Mesenchymal stem cell (in vitro differentiated cells and primary cell): Measurements from ENCODE around the gene NAV2.

Experiments
- DNase-seq: peaks from one replicate; pipeline ENCODE4 v3.0.0-alpha.2; 2013
- H2AFZ ChIP-seq: one replicate; pipeline ENCODE4 v1.6.1; 2013; ENCODE audit warnings: low read depth, mild to moderate bottlenecking, control low read depth, inconsistent platforms, low read length, moderate library complexity
- H2AK5ac ChIP-seq: 2 replicates; pipeline ENCODE4 v1.6.1; 2013; ENCODE audit warnings: low read length, moderate library complexity, mild to moderate bottlenecking, inconsistent platforms; ENCODE audit not compliant: severe bottlenecking
- H2BK120ac ChIP-seq: one replicate; pipeline ENCODE4 v1.6.1; 2013; ENCODE audit warnings: low read depth, mild to moderate bottlenecking, inconsistent platforms, low read length, moderate library complexity
- H2BK12ac ChIP-seq, 2 experiments: one replicate each; pipeline ENCODE4 v1.6.1; 2013; ENCODE audit warnings: inconsistent platforms in 2 of 2, low read length in 2 of 2, mild to moderate bottlenecking in 2 of 2, moderate library complexity in 2 of 2, control low read depth in 1 of 2
- H2BK15ac ChIP-seq: one replicate; pipeline ENCODE4 v1.6.1; 2013; ENCODE audit warnings: mild to moderate bottlenecking, low read depth, inconsistent platforms; ENCODE audit not compliant: poor library complexity, severe bottlenecking
- H2BK5ac ChIP-seq: 2 replicates; pipeline ENCODE4 v1.6.1; 2013; ENCODE audit warnings: low read depth, mild to moderate bottlenecking, low read length, control low read depth, inconsistent platforms; ENCODE audit not compliant: poor library complexity, severe bottlenecking
- H3K14ac ChIP-seq, 2 experiments: one replicate each; pipeline ENCODE4 v1.6.1; 2013; ENCODE audit warnings: inconsistent platforms in 2 of 2, low read length in 2 of 2, control low read depth in 1 of 2, mild to moderate bottlenecking in 1 of 2, moderate library complexity in 1 of 2
- H3K18ac ChIP-seq, 2 experiments: one replicate each; pipeline ENCODE4 v1.6.1; 2013; ENCODE audit warnings: inconsistent platforms in 2 of 2, low read length in 2 of 2, control low read depth in 1 of 2, low read depth in 1 of 2, mild to moderate bottlenecking in 1 of 2
- H3K23ac ChIP-seq, 2 experiments: one replicate each; pipeline ENCODE4 v1.6.1; 2013; ENCODE audit warnings: inconsistent platforms in 2 of 2, low read length in 2 of 2, mild to moderate bottlenecking in 2 of 2, moderate library complexity in 2 of 2, control low read depth in 1 of 2
- H3K27ac ChIP-seq: 2 replicates; pipeline ENCODE4 v1.5.1; 2013; ENCODE audit warnings: mild to moderate bottlenecking, moderate library complexity, low read length, control low read depth, inconsistent platforms; ENCODE audit not compliant: poor library complexity, severe bottlenecking
- H3K27me3 ChIP-seq, 2 experiments: 2 replicates each; pipeline versions ENCODE4 v1.6.1 to v1.7.0; 2013; ENCODE audit warnings: low read length in 2 of 2, mild to moderate bottlenecking in 2 of 2, moderate library complexity in 2 of 2, control low read depth in 1 of 2, inconsistent platforms in 1 of 2; ENCODE audit not compliant: control insufficient read depth in 1 of 2, insufficient read depth in 1 of 2
- H3K36me3 ChIP-seq, 2 experiments: 2 replicates each; pipeline versions ENCODE4 v1.6.1 to v1.7.0; 2013; ENCODE audit warnings: low read length in 2 of 2, control low read depth in 1 of 2, inconsistent platforms in 1 of 2, low read depth in 1 of 2, mild to moderate bottlenecking in 1 of 2; ENCODE audit not compliant: insufficient read depth in 2 of 2, control insufficient read depth in 1 of 2
- H3K4ac ChIP-seq, 2 experiments: one replicate each; pipeline ENCODE4 v1.6.1; 2013; ENCODE audit warnings: inconsistent platforms in 2 of 2, low read length in 2 of 2, mild to moderate bottlenecking in 2 of 2, moderate library complexity in 2 of 2, control low read depth in 1 of 2, low read depth in 1 of 2
- H3K4me1 ChIP-seq: 2 replicates; pipeline ENCODE4 v1.6.1; 2013; ENCODE audit warnings: low read depth, low read length, control low read depth; ENCODE audit not compliant: control insufficient read depth, insufficient read depth
- H3K4me2 ChIP-seq: 2 replicates; pipeline ENCODE4 v1.6.1; 2013; ENCODE audit warnings: low read length, mild to moderate bottlenecking, inconsistent platforms; ENCODE audit not compliant: poor library complexity, severe bottlenecking
- H3K4me3 ChIP-seq, 2 experiments: 2 replicates each; pipeline versions ENCODE4 v1.5.1 to v1.7.0; 2013; ENCODE audit warnings: low read length in 2 of 2, mild to moderate bottlenecking in 2 of 2, control low read depth in 1 of 2, low read depth in 1 of 2; ENCODE audit not compliant: insufficient read depth in 1 of 2
- H3K79me1 ChIP-seq: replicated peaks from 2 replicates; pipeline ENCODE4 v1.6.1; 2013; ENCODE audit warnings: mild to moderate bottlenecking, control low read depth, low read length, inconsistent platforms; ENCODE audit not compliant: poor library complexity, severe bottlenecking
- H3K9ac ChIP-seq: 2 replicates; pipeline ENCODE4 v1.7.0; 2013; ENCODE audit warnings: mild to moderate bottlenecking, low read length, moderate library complexity
- H3K9me3 ChIP-seq: 2 replicates; pipeline ENCODE4 v1.7.0; 2013; ENCODE audit warnings: mild to moderate bottlenecking, low read length; ENCODE audit not compliant: control insufficient read depth
- H4K8ac ChIP-seq: one replicate; pipeline ENCODE4 v1.6.1; 2013; ENCODE audit warnings: inconsistent platforms, mild to moderate bottlenecking, low read length, moderate library complexity
- H4K91ac ChIP-seq: one replicate; pipeline ENCODE4 v1.6.1; 2013; ENCODE audit warnings: mild to moderate bottlenecking, low read length, inconsistent platforms
- WGBS: methylation state at CpG from one replicate; pipeline ENCODE4 v1.1.7; 2013; ENCODE audit warnings: mixed read lengths; 5-methylcytosine and 5-hydroxymethylcytosine counted together

Gene NAV2

GRCh38 chr11:19827399-19828135, 114.9 kb downstream of the NAV2 start:
- Histone ChIP-seq H3K9me3 (no peaks in the 10 kb centered on the region), H2BK120ac (no peak overlapping the region), H3K4ac (no peak overlapping the region), H3K79me1 (peaks cover 34% of the 10 kb centered on the region), H3K23ac (no peak overlapping the region), H3K18ac (no peak overlapping the region), H2BK15ac (peak overlapping the region; percentile 26), H4K8ac (no peak overlapping the region), H4K91ac (no peak overlapping the region), H2BK12ac (no peak overlapping the region), H3K14ac (no peak overlapping the region), H3K4me1 (peaks cover 6% of the 10 kb centered on the region), H3K4me3 (no peak overlapping the region), H3K4me2 (no peak overlapping the region), H2BK5ac (no peak overlapping the region), H3K36me3 (peaks cover 2 to 24% of the 10 kb centered on the region in 2 experiments), H2AK5ac (peak overlapping the region; percentile 74), H3K27me3 (no peaks in the 10 kb centered on the region), H3K27ac (no peak overlapping the region), H3K9ac (no peak overlapping the region), H2AFZ (no peak overlapping the region)
- no peak for DNase-seq
- WGBS: 77% methylated on average over 8 of the region's 12 CpGs

GRCh38 chr11:19828382-19829108, 115.9 kb downstream of the NAV2 start:
- WGBS: 92% methylated on average over 11 of the region's 12 CpGs
- H2BK5ac ChIP-seq: no peak overlapping the region
- no peak overlapping the region for H3K18ac ChIP-seq
- H3K27ac ChIP-seq: no peak overlapping the region
- no peak overlapping the region for H3K4me2 ChIP-seq
- no peak overlapping the region for H2BK120ac ChIP-seq
- H3K23ac ChIP-seq: no peak overlapping the region
- H3K9ac ChIP-seq: no peak overlapping the region
- H3K4me3 ChIP-seq: no peak overlapping the region
- H4K8ac ChIP-seq: no peak overlapping the region
- H3K4ac ChIP-seq: no peak overlapping the region
- no peaks in the 10 kb centered on the region for H3K27me3 ChIP-seq
- H3K9me3 ChIP-seq: peaks cover 6% of the 10 kb centered on the region
- H2AK5ac ChIP-seq: no peak overlapping the region
- H3K36me3 ChIP-seq: peaks cover 7 to 34% of the 10 kb centered on the region in 2 experiments
- DNase-seq: no peak
- no peak overlapping the region for H2BK15ac ChIP-seq
- H3K14ac ChIP-seq: no peak overlapping the region
- no peak overlapping the region for H4K91ac ChIP-seq
- no peak overlapping the region for H2AFZ ChIP-seq
- H3K79me1 ChIP-seq: peaks cover 35% of the 10 kb centered on the region
- H2BK12ac ChIP-seq: no peak overlapping the region
- peaks cover 6% of the 10 kb centered on the region for H3K4me1 ChIP-seq

GRCh38 chr11:19829109-19829837, 116.6 kb downstream of the NAV2 start:
- 44% methylated on average over 6 of the region's 7 CpGs for WGBS
- Histone ChIP-seq H3K18ac (no peak overlapping the region), H3K79me1 (peaks cover 32% of the 10 kb centered on the region), H3K9ac (no peak overlapping the region), H3K14ac (no peak overlapping the region), H3K4me3 (no peak overlapping the region), H4K8ac (no peak overlapping the region), H2BK12ac (no peak overlapping the region), H3K27ac (no peak overlapping the region), H3K27me3 (no peaks in the 10 kb centered on the region), H2BK120ac (no peak overlapping the region), H3K4me2 (no peak overlapping the region), H3K36me3 (peaks cover 9 to 41% of the 10 kb centered on the region in 2 experiments), H4K91ac (no peak overlapping the region), H3K4me1 (peaks cover 6% of the 10 kb centered on the region), H3K9me3 (peaks cover 11% of the 10 kb centered on the region), H2BK5ac (no peak overlapping the region), H2AK5ac (no peak overlapping the region), H2BK15ac (no peak overlapping the region), H3K4ac (no peak overlapping the region), H3K23ac (no peak overlapping the region), H2AFZ (no peak overlapping the region)
- DNase-seq: no peak
